CD4-positive, alpha-beta T cell (primary cell): ENCODE data around the gene CYP27B1. TPM values are rescaled to one million over a fixed set of nuclear protein-coding genes. Genes with fewer than 3 reads are reported as not detected.

Experiments used
- ATAC-seq: fragments of 200-7000 bp; cut with Tn5 transposase; one replicate; pipeline ENCODE4 v1.10.0; 2022; ENCODE audit warnings: mild to moderate bottlenecking; ENCODE audit not compliant: poor library complexity
- CTCF ChIA-PET: fragments of 350-600 bp; sonication (Branson Sonifier 250); formaldehyde crosslinking; loops from one replicate; lab custom pipeline; 2021; ENCODE audit warnings: antibody characterized with exemption, inconsistent platforms; lab: Charles Lee
- POLR2A ChIA-PET: fragments of 350-600 bp; sonication (Branson Sonifier 250); formaldehyde crosslinking; loops from one replicate; lab custom pipeline; 2021; ENCODE audit warnings: antibody characterized with exemption, inconsistent platforms; lab: Charles Lee
- DNase-seq, 14 experiments: peaks; one replicate each; pipeline ENCODE4 v3.0.0-alpha.2; 2013 to 2020; ENCODE audit warnings: mixed read lengths in 2 of 14
- H3K27ac ChIP-seq, 2 donors: one replicate each; pipeline versions ENCODE4 v1.5.1 to v1.7.0; 2013; ENCODE audit warnings: low read length in 2 of 2, low read depth in 1 of 2, mild to moderate bottlenecking in 1 of 2
- H3K27me3 ChIP-seq, 2 experiments: 1 replicate in 1 of 2; 2 replicates in 1 of 2; pipeline versions ENCODE4 v1.6.1 to v1.7.0; 2013; ENCODE audit warnings: low read length in 2 of 2, control low read depth in 1 of 2, mild to moderate bottlenecking in 1 of 2, moderate library complexity in 1 of 2; ENCODE audit not compliant: insufficient read depth in 2 of 2, control insufficient read depth in 1 of 2
- H3K36me3 ChIP-seq: one replicate; pipeline ENCODE4 v1.6.1; 2013; ENCODE audit warnings: low read length, control low read depth; ENCODE audit not compliant: insufficient read depth
- H3K4me1 ChIP-seq: one replicate; pipeline ENCODE4 v1.6.1; 2013; ENCODE audit warnings: low read length, control low read depth; ENCODE audit not compliant: insufficient read depth
- H3K4me3 ChIP-seq: one replicate; pipeline ENCODE4 v1.5.1; 2013; ENCODE audit warnings: mild to moderate bottlenecking, low read length, moderate library complexity
- H3K9me3 ChIP-seq, 2 experiments: 1 replicate in 1 of 2; 2 replicates in 1 of 2; pipeline versions ENCODE4 v1.6.1 to v1.7.0; 2013; ENCODE audit warnings: low read length in 2 of 2, mild to moderate bottlenecking in 2 of 2, control low read depth in 1 of 2, moderate library complexity in 1 of 2; ENCODE audit not compliant: control insufficient read depth in 1 of 2, insufficient read depth in 1 of 2
- H3K27ac Mint-ChIP-seq: one replicate; pipeline ENCODE4 v1.8.0; 2020; ENCODE audit warnings: mixed read lengths
- H3K27me3 Mint-ChIP-seq: one replicate; pipeline ENCODE4 v1.8.0; 2021; ENCODE audit warnings: mixed read lengths
- H3K36me3 Mint-ChIP-seq: one replicate; pipeline ENCODE4 v1.8.0; 2021; ENCODE audit warnings: low read depth, mixed read lengths
- H3K4me1 Mint-ChIP-seq: one replicate; pipeline ENCODE4 v1.8.0; 2021; ENCODE audit warnings: low read depth, mixed read lengths
- H3K4me3 Mint-ChIP-seq: one replicate; pipeline ENCODE4 v1.8.0; 2020; ENCODE audit warnings: mild to moderate bottlenecking, mixed read lengths
- H3K9me3 Mint-ChIP-seq: one replicate; pipeline ENCODE4 v1.8.0; 2020; ENCODE audit warnings: mixed read lengths
- CTCF ChIP-seq: fragments of 200-600 bp; IDR thresholded peaks from one replicate; pipeline ENCODE4 v1.8.0; 2022; ENCODE audit warnings: antibody characterized with exemption, mild to moderate bottlenecking
- intact Hi-C, 2 experiments: fragments of 100-400 bp; cut with DNase I in 1 of 2; cut with micrococcal nuclease in 1 of 2; formaldehyde crosslinking; loops; one replicate each; pipeline versions ENCODE4 v1.15.1 to v1.9.0; 2023 to 2025; cut with DNase I, micrococcal nuclease
- total RNA-seq, 174 experiments: library from RNA in 2 of 174; stranded (reverse) in 2 of 174; gene quantifications; one replicate each; pipeline ENCODE4 v1.2.3 and lab custom pipeline; 2021 to 2026

Gene CYP27B1
- total RNA-seq, 2 experiments from 2014 or later = 1.0 to 1.4 TPM

- H3K4me3 ChIP-seq = no peak overlapping the region
- CTCF ChIA-PET = no interaction called here
- intact Hi-C loops = no loop called here
- Mint-ChIP-seq H3K27me3 (no peaks in the 10 kb centered on the region), H3K4me1 (no peaks in the 10 kb centered on the region), H3K9me3 (no peaks in the 10 kb centered on the region), H3K36me3 (peaks cover 81% of the 10 kb centered on the region), H3K4me3 (no peak overlapping the region), H3K27ac (no peak overlapping the region)
- DNase-seq = no peak
- no peak overlapping the region for H3K27ac ChIP-seq
- peaks cover 69% of the 10 kb centered on the region for H3K36me3 ChIP-seq
- POLR2A ChIA-PET = interaction anchor here (1.0 kb wide), 1 partner anchor 15 kb away, joined by 3 read pairs; the partner anchor contains the start of gene TSFM
- H3K9me3 ChIP-seq = no peaks in the 10 kb centered on the region
- TF ChIP-seq CTCF = no peak
- no peak for ATAC-seq
- H3K4me1 ChIP-seq = no peaks in the 10 kb centered on the region
- no peaks in the 10 kb centered on the region for H3K27me3 ChIP-seq
These were observed 31.1 kb upstream of the CYP27B1 start for GRCh38 chr12:57797933-57798332.

- peaks cover 70% of the 10 kb centered on the region for H3K36me3 ChIP-seq
- ATAC-seq = no peak
- Mint-ChIP-seq H3K9me3 (no peaks in the 10 kb centered on the region), H3K4me1 (no peaks in the 10 kb centered on the region), H3K27me3 (no peaks in the 10 kb centered on the region), H3K36me3 (peaks cover 81% of the 10 kb centered on the region), H3K27ac (no peak overlapping the region), H3K4me3 (no peak overlapping the region)
- TF ChIP-seq CTCF = no peak
- H3K9me3 ChIP-seq = no peaks in the 10 kb centered on the region
- POLR2A ChIA-PET = no interaction called here
- H3K4me3 ChIP-seq = no peak overlapping the region
- no peaks in the 10 kb centered on the region for H3K4me1 ChIP-seq
- intact Hi-C loops = no loop called here
- no peaks in the 10 kb centered on the region for H3K27me3 ChIP-seq
- CTCF ChIA-PET = no interaction called here
- H3K27ac ChIP-seq = no peak overlapping the region
- no peak for DNase-seq
These were observed 30.1 kb upstream of the CYP27B1 start for GRCh38 chr12:57796996-57797395.

- no peaks in the 10 kb centered on the region for H3K27me3 Mint-ChIP-seq
- no peaks in the 10 kb centered on the region for H3K9me3 Mint-ChIP-seq
- H3K27ac ChIP-seq = no peak overlapping the region
- no peaks in the 10 kb centered on the region for H3K4me1 ChIP-seq
- no peaks in the 10 kb centered on the region for H3K27me3 ChIP-seq
- no peak overlapping the region for H3K4me3 Mint-ChIP-seq
- no peaks in the 10 kb centered on the region for H3K9me3 ChIP-seq
- no peak overlapping the region for H3K27ac Mint-ChIP-seq
- CTCF ChIA-PET = no interaction called here
- peaks cover 71% of the 10 kb centered on the region for H3K36me3 ChIP-seq
- no peak for TF ChIP-seq CTCF
- DNase-seq = no peak
- no peak overlapping the region for H3K4me3 ChIP-seq
- intact Hi-C loops = no loop called here
- POLR2A ChIA-PET = interaction anchor here (0.6 kb wide), 1 partner anchor 57 kb away, joined by 3 read pairs; no protein-coding TSS in a partner anchor
- peaks cover 80% of the 10 kb centered on the region for H3K36me3 Mint-ChIP-seq
- no peak for ATAC-seq
- no peaks in the 10 kb centered on the region for H3K4me1 Mint-ChIP-seq
These were observed 28.5 kb upstream of the CYP27B1 start for GRCh38 chr12:57795354-57795753.
